ENCODE data around the gene SLC30A9. TPM values are rescaled to one million over a fixed set of nuclear protein-coding genes. Genes with fewer than 3 reads are reported as not detected.

SLC30A9 gene
- total RNA-seq, 1 donor from 2014 or later = 50.3 TPM

DNA sequence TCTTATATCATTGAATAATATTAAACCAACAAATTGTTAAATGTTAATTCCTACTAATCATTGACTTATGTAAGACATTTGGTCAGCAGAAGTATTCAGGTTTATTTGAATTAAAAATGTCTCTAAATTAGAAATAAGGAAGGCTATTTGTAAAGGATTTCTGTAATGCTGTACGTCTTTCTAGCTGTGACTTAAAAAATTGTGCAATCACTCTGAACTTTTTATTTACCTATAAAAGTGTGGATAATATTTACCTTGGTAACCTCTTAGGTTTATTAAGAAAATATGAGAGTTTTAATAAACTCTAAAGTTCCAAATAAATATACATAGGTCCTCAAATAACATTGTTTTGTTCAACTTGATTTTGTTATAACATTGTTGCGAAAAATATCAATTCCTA is 76.9 kb downstream of the SLC30A9 start:
- Histone ChIP-seq H3K36me3 (peaks cover 0 to 13% of the 10 kb centered on the region in 2 donors), H3K4me3 (no peak overlapping the region), H3K27ac (no peak overlapping the region), H3K27me3 (no peaks in the 10 kb centered on the region), H3K4me1 (no peaks in the 10 kb centered on the region), H3K9me3 (no peaks in the 10 kb centered on the region)
- intact Hi-C loops (cut with DNase I) = no loop called here
- TF ChIP-seq POLR2A (IDR thresholded peaks at IDR 0.05) (no peak), POLR2AphosphoS5 (IDR thresholded peaks at IDR 0.05; ENCODE audit: insufficient read depth in 1 of 2, low read depth in 1 of 2) (no peak)
- TF ChIP-seq, protein P1, sequence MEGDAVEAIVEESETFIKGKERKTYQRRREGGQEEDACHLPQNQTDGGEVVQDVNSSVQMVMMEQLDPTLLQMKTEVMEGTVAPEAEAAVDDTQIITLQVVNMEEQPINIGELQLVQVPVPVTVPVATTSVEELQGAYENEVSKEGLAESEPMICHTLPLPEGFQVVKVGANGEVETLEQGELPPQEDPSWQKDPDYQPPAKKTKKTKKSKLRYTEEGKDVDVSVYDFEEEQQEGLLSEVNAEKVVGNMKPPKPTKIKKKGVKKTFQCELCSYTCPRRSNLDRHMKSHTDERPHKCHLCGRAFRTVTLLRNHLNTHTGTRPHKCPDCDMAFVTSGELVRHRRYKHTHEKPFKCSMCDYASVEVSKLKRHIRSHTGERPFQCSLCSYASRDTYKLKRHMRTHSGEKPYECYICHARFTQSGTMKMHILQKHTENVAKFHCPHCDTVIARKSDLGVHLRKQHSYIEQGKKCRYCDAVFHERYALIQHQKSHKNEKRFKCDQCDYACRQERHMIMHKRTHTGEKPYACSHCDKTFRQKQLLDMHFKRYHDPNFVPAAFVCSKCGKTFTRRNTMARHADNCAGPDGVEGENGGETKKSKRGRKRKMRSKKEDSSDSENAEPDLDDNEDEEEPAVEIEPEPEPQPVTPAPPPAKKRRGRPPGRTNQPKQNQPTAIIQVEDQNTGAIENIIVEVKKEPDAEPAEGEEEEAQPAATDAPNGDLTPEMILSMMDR (IDR thresholded peaks at IDR 0.05) = no peak
- DNase-seq (ENCODE audit: extremely low spot score in 2 of 2) = no peak

DNA sequence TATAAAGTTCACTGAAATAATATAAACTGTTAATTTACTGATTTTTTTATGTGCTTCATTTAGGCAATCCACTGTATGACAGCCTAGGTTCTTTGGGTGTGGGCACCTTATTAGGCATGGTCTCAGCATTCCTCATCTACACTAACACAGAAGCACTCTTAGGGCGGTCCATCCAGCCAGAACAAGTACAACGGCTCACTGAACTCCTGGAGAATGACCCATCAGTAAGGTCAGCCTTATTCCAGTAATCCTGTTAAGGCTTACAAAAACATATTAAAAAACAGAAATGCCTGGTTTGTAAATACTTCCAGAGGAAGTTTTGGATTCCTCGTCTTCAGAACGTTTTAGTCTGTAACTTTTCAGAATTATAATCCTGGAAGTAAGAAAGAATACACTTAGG is 80.1 kb downstream of the SLC30A9 start:
- Histone ChIP-seq H3K36me3 (peaks cover 0 to 9% of the 10 kb centered on the region in 2 donors), H3K4me1 (no peaks in the 10 kb centered on the region), H3K9me3 (no peaks in the 10 kb centered on the region), H3K4me3 (no peak overlapping the region), H3K27me3 (no peaks in the 10 kb centered on the region), H3K27ac (no peak overlapping the region)
- no peak for TF ChIP-seq POLR2AphosphoS5 (IDR thresholded peaks at IDR 0.05; ENCODE audit: insufficient read depth in 1 of 2, low read depth in 1 of 2)
- TF ChIP-seq, protein P1 (IDR thresholded peaks at IDR 0.05) = no peak
- no peak for DNase-seq (ENCODE audit: extremely low spot score in 2 of 2)
- intact Hi-C loops (cut with DNase I) = no loop called here

DNA sequence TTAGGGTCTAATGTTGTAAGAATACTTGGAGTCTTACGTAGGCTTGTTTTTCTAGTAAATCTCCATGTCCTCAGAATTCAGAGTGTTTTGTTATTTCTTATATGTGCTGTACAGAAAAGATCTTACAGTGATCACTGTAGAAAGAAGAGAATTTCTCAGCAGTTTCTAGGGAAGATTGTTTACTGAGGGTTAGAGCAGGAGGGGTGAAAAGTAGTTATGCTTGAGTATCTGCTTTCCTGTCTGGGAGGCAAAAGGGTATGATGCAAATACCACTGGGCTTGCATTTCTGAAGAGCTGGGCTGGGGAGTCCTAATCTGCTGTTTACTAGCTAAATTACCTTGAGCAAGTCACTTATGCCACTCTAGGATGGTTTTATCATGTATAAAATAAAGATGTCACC is 84.0 kb downstream of the SLC30A9 start:
- H3K36me3 ChIP-seq = peaks cover 0 to 5% of the 10 kb centered on the region in 2 donors
- no peak for DNase-seq (ENCODE audit: extremely low spot score in 2 of 2)
- no peaks in the 10 kb centered on the region for H3K4me1 ChIP-seq
- intact Hi-C loops (cut with DNase I) = no loop called here
- no peak overlapping the region for H3K27ac ChIP-seq
- no peaks in the 10 kb centered on the region for H3K27me3 ChIP-seq
- no peak overlapping the region for H3K4me3 ChIP-seq
- no peak for TF ChIP-seq POLR2A (IDR thresholded peaks at IDR 0.05)
- TF ChIP-seq, protein P1 (IDR thresholded peaks at IDR 0.05) = no peak
- no peak for TF ChIP-seq POLR2AphosphoS5 (IDR thresholded peaks at IDR 0.05; ENCODE audit: insufficient read depth in 1 of 2, low read depth in 1 of 2)
- H3K9me3 ChIP-seq = no peaks in the 10 kb centered on the region

DNA sequence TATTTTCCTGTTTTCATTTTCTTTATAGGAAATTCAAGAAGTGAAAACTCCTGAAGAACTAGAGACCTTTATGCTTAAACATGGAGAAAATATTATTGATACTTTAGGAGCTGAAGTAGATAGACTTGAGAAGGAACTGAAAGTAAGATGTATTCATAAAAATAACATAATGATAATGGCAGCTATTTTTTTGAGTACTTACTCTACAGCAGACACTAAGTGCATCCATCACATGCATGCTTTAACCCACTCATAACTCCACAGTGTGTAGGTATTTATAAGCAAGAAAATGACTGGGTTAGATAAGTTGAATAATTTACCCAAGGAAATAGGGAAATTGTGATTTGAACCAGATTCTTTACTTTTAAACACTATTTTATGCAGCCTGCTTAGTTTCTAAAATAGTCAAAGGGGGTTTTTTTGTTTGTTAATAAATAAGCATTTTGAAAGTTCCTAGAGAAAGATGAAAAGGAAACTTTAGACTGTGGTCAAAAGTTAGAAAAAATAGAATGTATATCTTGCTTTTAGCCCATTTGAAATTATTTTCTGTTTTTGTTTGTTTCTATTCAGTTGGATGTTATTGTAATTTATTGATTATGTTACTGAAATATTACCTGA is 88.0 kb downstream of the SLC30A9 start:
- H3K4me1 ChIP-seq = no peaks in the 10 kb centered on the region
- no peak overlapping the region for H3K27ac ChIP-seq
- H3K9me3 ChIP-seq = no peaks in the 10 kb centered on the region
- no peak for TF ChIP-seq POLR2AphosphoS5 (IDR thresholded peaks at IDR 0.05; ENCODE audit: insufficient read depth in 1 of 2, low read depth in 1 of 2)
- no peak for TF ChIP-seq POLR2A (IDR thresholded peaks at IDR 0.05)
- TF ChIP-seq, protein P1 (IDR thresholded peaks at IDR 0.05) = no peak
- intact Hi-C loops (cut with DNase I) = no loop called here
- H3K4me3 ChIP-seq = no peak overlapping the region
- DNase-seq (ENCODE audit: extremely low spot score in 2 of 2) = no peak
- H3K27me3 ChIP-seq = no peaks in the 10 kb centered on the region
- peaks cover 0 to 5% of the 10 kb centered on the region in 2 donors for H3K36me3 ChIP-seq

DNA sequence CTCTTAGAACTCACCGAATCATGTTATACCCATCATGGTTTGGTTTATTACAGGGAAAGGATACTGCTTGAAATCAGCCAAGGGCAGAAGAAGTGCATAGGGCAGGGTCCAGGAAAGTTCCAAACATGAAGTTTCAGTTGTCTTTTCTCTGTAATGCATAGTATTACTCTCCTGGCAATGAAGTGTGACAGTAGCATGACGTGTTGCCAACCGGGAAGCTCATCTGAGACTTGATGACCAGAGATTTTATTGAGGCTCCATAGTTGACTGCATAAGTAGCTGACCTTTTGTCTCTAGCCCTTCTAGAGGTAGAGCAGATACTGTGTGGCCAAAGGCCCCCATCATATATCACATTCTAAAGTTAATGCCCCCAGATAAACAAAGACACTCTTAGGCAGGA is 90.0 kb downstream of the SLC30A9 start:
- H3K36me3 ChIP-seq = peaks cover 0 to 5% of the 10 kb centered on the region in 2 donors

More for the DNA sequence above, 90.0 kb downstream of the SLC30A9 start:
- Histone ChIP-seq H3K27ac (no peak overlapping the region), H3K9me3 (no peaks in the 10 kb centered on the region), H3K4me3 (no peak overlapping the region), H3K27me3 (no peaks in the 10 kb centered on the region), H3K4me1 (no peaks in the 10 kb centered on the region)
- intact Hi-C loops (cut with DNase I) = no loop called here
- TF ChIP-seq POLR2AphosphoS5 (IDR thresholded peaks at IDR 0.05; ENCODE audit: insufficient read depth in 1 of 2, low read depth in 1 of 2) = no peak
- DNase-seq (ENCODE audit: extremely low spot score in 2 of 2) = no peak
